H1 (cell line): ENCODE data around the gene MORC3. TPM values are rescaled to one million over a fixed set of nuclear protein-coding genes. Genes with fewer than 3 reads are reported as not detected.

Experiments
- CTCF ChIA-PET: fragments of 300-600 bp; sonication (Branson Sonifier 250); formaldehyde crosslinking; loops from one replicate; lab custom pipeline; 2021; ENCODE audit not compliant: partially characterized antibody; lab: Charles Lee
- POLR2A ChIA-PET: fragments of 300-600 bp; sonication (Branson Sonifier 250); formaldehyde crosslinking; loops from one replicate; lab custom pipeline; 2021; ENCODE audit warnings: inconsistent platforms; ENCODE audit not compliant: partially characterized antibody; lab: Charles Lee
- DNase-seq, 2 experiments: peaks; one replicate each; pipeline versions ENCODE4 v3.0.0 to v3.0.0-alpha.2; 2010 to 2022; ENCODE audit warnings: low spot score in 2 of 2, low read depth in 1 of 2, mixed read lengths in 1 of 2
- FAIRE-seq: peaks from 2 replicates; lab custom pipeline; 2011; peaks lifted over from hg19 to GRCh38; lab: Jason Lieb, UNC
- H2AFZ ChIP-seq: 2 replicates; pipeline ENCODE4 v1.8.1; 2012; ENCODE audit warnings: low read length, inconsistent platforms
- H2AK5ac ChIP-seq: 2 replicates; pipeline ENCODE4 v1.6.1; 2013; ENCODE audit warnings: low read depth, low read length
- H2BK120ac ChIP-seq: replicated peaks from 2 replicates; pipeline ENCODE3; 2013; ENCODE audit warnings: low read depth, low read length, inconsistent platforms
- H2BK12ac ChIP-seq: 2 replicates; pipeline ENCODE4 v1.6.1; 2013; ENCODE audit warnings: low read depth, low read length
- H2BK15ac ChIP-seq: 2 replicates; pipeline ENCODE4 v1.6.1; 2013; ENCODE audit warnings: low read length
- H2BK20ac ChIP-seq: 2 replicates; pipeline ENCODE4 v1.6.1; 2013; ENCODE audit warnings: low read length
- H2BK5ac ChIP-seq: 2 replicates; pipeline ENCODE4 v1.6.1; 2013; ENCODE audit warnings: low read depth, low read length
- H3K14ac ChIP-seq: 2 replicates; pipeline ENCODE4 v1.6.1; 2013; ENCODE audit warnings: inconsistent platforms; ENCODE audit not compliant: insufficient read length
- H3K18ac ChIP-seq: 2 replicates; pipeline ENCODE4 v1.6.1; 2013; ENCODE audit warnings: low read length; ENCODE audit errors: extremely low read depth
- H3K23ac ChIP-seq: 2 replicates; pipeline ENCODE4 v1.6.1; 2013; ENCODE audit warnings: inconsistent platforms; ENCODE audit not compliant: insufficient read length
- H3K23me2 ChIP-seq: 2 replicates; pipeline ENCODE4 v1.6.1; 2013; ENCODE audit warnings: low read depth, low read length
- H3K27ac ChIP-seq: 2 replicates; pipeline ENCODE4 v1.6.1; 2011; ENCODE audit warnings: low read depth, low read length, inconsistent platforms
- H3K27me3 ChIP-seq, 4 experiments: replicated peaks in 1 of 4; 1 replicate in 1 of 4; 2 replicates in 3 of 4; pipeline versions ENCODE4 v1.6.1 to v1.8.1; 2011 to 2013; ENCODE audit warnings: low read length in 3 of 4, mild to moderate bottlenecking in 3 of 4, inconsistent platforms in 2 of 4, mixed read lengths in 2 of 4, moderate library complexity in 1 of 4; ENCODE audit not compliant: control insufficient read depth in 3 of 4, insufficient read depth in 3 of 4; ENCODE audit errors: extremely low read depth in 1 of 4
- H3K36me3 ChIP-seq, 4 experiments: 2 replicates each; pipeline versions ENCODE4 v1.6.1 to v1.8.1; 2011 to 2013; ENCODE audit warnings: mild to moderate bottlenecking in 4 of 4, low read length in 3 of 4, moderate library complexity in 2 of 4, control low read depth in 1 of 4, inconsistent platforms in 1 of 4; ENCODE audit not compliant: insufficient read depth in 4 of 4, control insufficient read depth in 2 of 4
- H3K4ac ChIP-seq: replicated peaks from 2 replicates; pipeline ENCODE3; 2013; ENCODE audit warnings: low read length, low read depth, mixed read lengths, inconsistent platforms; ENCODE audit not compliant: insufficient read length
- H3K4me1 ChIP-seq, 4 experiments: replicated peaks in 1 of 4; 1 replicate in 1 of 4; 2 replicates in 3 of 4; pipeline versions ENCODE4 v1.6.1 to v1.8.1; 2011 to 2013; ENCODE audit warnings: low read length in 3 of 4, inconsistent platforms in 2 of 4, mixed read lengths in 1 of 4; ENCODE audit not compliant: insufficient read depth in 4 of 4, control insufficient read depth in 3 of 4
- H3K4me2 ChIP-seq, 2 experiments: 2 replicates each; pipeline versions ENCODE4 v1.6.1 to v1.8.1; 2011 to 2013; ENCODE audit warnings: low read depth in 2 of 2, low read length in 2 of 2, control low read depth in 1 of 2, inconsistent platforms in 1 of 2, mild to moderate bottlenecking in 1 of 2; ENCODE audit not compliant: insufficient read depth in 1 of 2
- H3K4me3 ChIP-seq, 4 experiments: fragments of 200-600, 300-600 bp in 1 of 4; sonication (generic), shearing (Covaris generic), sonication (Bioruptor Twin) in 1 of 4; 2 replicates each; pipeline versions ENCODE4 v1.5.1 to v1.8.1; 2011 to 2016; ENCODE audit warnings: low read length in 4 of 4, low read depth in 3 of 4, control low read depth in 2 of 4, inconsistent platforms in 2 of 4, mild to moderate bottlenecking in 2 of 4, mixed read lengths in 1 of 4, moderate library complexity in 1 of 4; ENCODE audit not compliant: insufficient read depth in 2 of 4; ENCODE audit errors: extremely low read depth in 1 of 4
- H3K56ac ChIP-seq: replicated peaks from 2 replicates; pipeline ENCODE3; 2013; ENCODE audit warnings: low read depth, mild to moderate bottlenecking, mixed read lengths, low read length, inconsistent platforms; ENCODE audit not compliant: insufficient read length
- H3K79me1 ChIP-seq: 2 replicates; pipeline ENCODE4 v1.6.1; 2013; ENCODE audit warnings: low read depth, low read length, control low read depth
- H3K79me2 ChIP-seq, 2 experiments: 2 replicates each; pipeline versions ENCODE4 v1.6.1 to v1.8.1; 2012 to 2013; ENCODE audit warnings: low read length in 2 of 2, mild to moderate bottlenecking in 2 of 2, inconsistent platforms in 1 of 2; ENCODE audit not compliant: insufficient read depth in 2 of 2, control insufficient read depth in 1 of 2
- H3K9ac ChIP-seq, 4 experiments: replicated peaks in 1 of 4; 1 replicate in 1 of 4; 2 replicates in 3 of 4; pipeline versions ENCODE4 v1.6.1 to v1.8.1; 2011 to 2013; ENCODE audit warnings: low read depth in 3 of 4, low read length in 3 of 4, control low read depth in 2 of 4, mild to moderate bottlenecking in 2 of 4, moderate library complexity in 2 of 4, inconsistent platforms in 1 of 4; ENCODE audit errors: extremely low read depth in 1 of 4
- H3K9me3 ChIP-seq, 2 experiments: 2 replicates each; pipeline versions ENCODE4 v1.6.1 to v1.8.1; 2012 to 2013; ENCODE audit warnings: mild to moderate bottlenecking in 2 of 2, moderate library complexity in 2 of 2, control low read depth in 1 of 2, inconsistent platforms in 1 of 2, low read depth in 1 of 2, low read length in 1 of 2, mixed read lengths in 1 of 2; ENCODE audit not compliant: insufficient read depth in 2 of 2
- H4K20me1 ChIP-seq, 2 experiments: replicated peaks in 1 of 2; 2 replicates each; pipeline versions ENCODE3 to v1.8.1; 2011 to 2013; ENCODE audit warnings: inconsistent platforms in 2 of 2, low read length in 2 of 2, mild to moderate bottlenecking in 1 of 2; ENCODE audit not compliant: insufficient read depth in 2 of 2, control insufficient read depth in 1 of 2
- H4K5ac ChIP-seq: 2 replicates; pipeline ENCODE4 v1.6.1; 2013; ENCODE audit warnings: low read length, low read depth, mixed read lengths, inconsistent platforms; ENCODE audit not compliant: insufficient read length
- H4K8ac ChIP-seq: 2 replicates; pipeline ENCODE4 v1.8.0; 2013; ENCODE audit warnings: mild to moderate bottlenecking, moderate library complexity, low read length, inconsistent platforms; ENCODE audit not compliant: insufficient read depth; ENCODE audit errors: extremely low read depth
- H4K91ac ChIP-seq: replicated peaks from 2 replicates; pipeline ENCODE3; 2013; ENCODE audit warnings: low read length, mixed read lengths, inconsistent platforms; ENCODE audit not compliant: insufficient read length
- ATF3 ChIP-seq: IDR thresholded peaks from 2 replicates; pipeline ENCODE4 v1.6.1; 2011; ENCODE audit warnings: low read depth, mild to moderate bottlenecking, low read length; ENCODE audit not compliant: insufficient read depth
- BACH1 ChIP-seq: IDR thresholded peaks from 2 replicates; pipeline ENCODE4 v1.6.1; 2012; ENCODE audit warnings: low read length, improper control_type of control experiment
- CTCF ChIP-seq, 3 experiments: IDR thresholded peaks; 1 replicate in 2 of 3; 2 replicates in 1 of 3; pipeline versions ENCODE4 v1.5.1 to v1.6.1; 2011; ENCODE audit warnings: low read length in 3 of 3, mild to moderate bottlenecking in 3 of 3, inconsistent platforms in 2 of 3, low read depth in 1 of 3, moderate library complexity in 1 of 3; ENCODE audit not compliant: insufficient read depth in 1 of 3; ENCODE audit errors: control extremely low read depth in 1 of 3
- EGR1 ChIP-seq: IDR thresholded peaks from 2 replicates; pipeline ENCODE4 v1.6.1; 2011; ENCODE audit warnings: low read depth, low read length, borderline replicate concordance
- NRF1 ChIP-seq: IDR thresholded peaks from 2 replicates; pipeline ENCODE4 v1.6.1; 2011; ENCODE audit warnings: mild to moderate bottlenecking, low read depth, low read length, improper control_type of control experiment
- POLR2A ChIP-seq, 2 experiments: IDR thresholded peaks; 1 replicate in 1 of 2; 2 replicates in 1 of 2; pipeline ENCODE4 v1.6.1; 2011; ENCODE audit warnings: low read depth in 2 of 2, low read length in 2 of 2, mild to moderate bottlenecking in 2 of 2; ENCODE audit errors: control extremely low read depth in 1 of 2
- POLR2AphosphoS5 ChIP-seq: IDR thresholded peaks from 2 replicates; pipeline ENCODE4 v1.6.1; 2011; ENCODE audit warnings: low read depth, low read length
- SIN3A ChIP-seq, 2 experiments: IDR thresholded peaks in 1 of 2; conservative IDR thresholded peaks in 1 of 2; 2 replicates each; pipeline ENCODE4 v1.6.1; 2011 to 2012; ENCODE audit warnings: low read length in 2 of 2, improper control_type of control experiment in 1 of 2, low read depth in 1 of 2, mild to moderate bottlenecking in 1 of 2
- SIRT6 ChIP-seq: IDR thresholded peaks from one replicate; pipeline ENCODE4 v1.7.1; 2012; ENCODE audit warnings: low read length, inconsistent platforms
- SP1 ChIP-seq: IDR thresholded peaks from 2 replicates; pipeline ENCODE4 v1.6.1; 2011; ENCODE audit warnings: low read depth, low read length
- TAF7 ChIP-seq: optimal IDR thresholded peaks from 2 replicates; pipeline ENCODE3; 2011; ENCODE audit warnings: low read depth, mild to moderate bottlenecking, inconsistent platforms, low read length, moderate library complexity, borderline replicate concordance
- WGBS, 2 experiments: shearing (Covaris generic) in 1 of 2; methylation state at CpG; one replicate each; pipeline versions ENCODE4 v1.1.6 to v1.1.7; 2013 to 2015; ENCODE audit warnings: low lambda C conversion rate in 2 of 2, mixed read lengths in 2 of 2, inconsistent platforms in 1 of 2, low coverage in 1 of 2, missing lambda C conversion rate in 1 of 2; ENCODE audit not compliant: insufficient replicate concordance in 2 of 2, insufficient coverage in 1 of 2, insufficient read length in 1 of 2; ENCODE audit errors: extremely low coverage in 1 of 2, missing lambda C conversion rate in 1 of 2; 5-methylcytosine and 5-hydroxymethylcytosine counted together
- polyA plus RNA-seq, 7 experiments: library from polyadenylated mRNA; depleted of rRNA in 3 of 7; stranded (reverse) in 5 of 7; unstranded in 2 of 7; fragments of >200 nt in 5 of 7; fragments of 200-250 nt in 2 of 7; gene quantifications; 1 replicate in 5 of 7; 2 replicates in 1 of 7; 4 replicates in 1 of 7; pipeline versions ENCODE4 v1.2.1 to v1.2.3, GENCODE V29; 2011 to 2013; ENCODE audit warnings: missing spikeins in 2 of 7, mixed read lengths in 2 of 7
- total RNA-seq: library from RNA; stranded (reverse); fragmentation: NEBNext Ultra II Directional; extraction: Animal tissue kit (Norgen Biotek cat#: 25700); gene quantifications from 2 replicates; pipeline ENCODE4 v1.2.1, GENCODE V29; 2021

The MORC3 gene
- total and polyA plus RNA-seq, 2 of the 8 experiments (the other 6 are each of a cell fraction or from before 2014, with no cell fraction given): 5.0 to 20.4 TPM

GRCh38 chr21:36297938-36298572, 21.9 kb upstream of the MORC3 start:
- no peak overlapping the region for H3K14ac ChIP-seq
- H3K9me3 ChIP-seq: no peaks in the 10 kb centered on the region
- no peak overlapping the region for H2BK5ac ChIP-seq
- no peak overlapping the region for H4K5ac ChIP-seq
- no peak overlapping the region for H2BK15ac ChIP-seq
- H2AFZ ChIP-seq: no peak overlapping the region
- H4K8ac ChIP-seq: no peak overlapping the region; the same call in 1 of the 2 replicates
- 72% methylated on average over 10 of the region's 10 CpGs; no CpG with 5 or more reads in 1 of the 2 experiments for WGBS, 2 experiments
- no peak overlapping the region for H2BK20ac ChIP-seq
- no peak overlapping the region for H3K23ac ChIP-seq
- no peak overlapping the region for H3K4me2 ChIP-seq
- no peak overlapping the region for H3K9ac ChIP-seq
- H3K27ac ChIP-seq: no peak overlapping the region
- POLR2A ChIA-PET: interaction anchor here (1.6 kb wide), 1 partner anchor 22 kb away, joined by 10 read pairs; the partner anchor contains the start of gene MORC3
- H3K4ac ChIP-seq: no peak overlapping the region
- H2BK120ac ChIP-seq: no peak overlapping the region
- H3K56ac ChIP-seq: no peak overlapping the region
- H3K18ac ChIP-seq: no peak overlapping the region
- no peak for DNase-seq
- H2AK5ac ChIP-seq: no peak overlapping the region
- no peak overlapping the region for H2BK12ac ChIP-seq
- CTCF ChIA-PET: interaction anchor here (0.6 to 0.9 kb wide), 2 partner anchors 11 to 33 kb away, joined by 3 read pairs; no protein-coding TSS in a partner anchor
- no peak overlapping the region for H4K91ac ChIP-seq
- peaks cover 0 to 3% (median 0%) of the 10 kb centered on the region in 4 experiments; a peak in 1 of 8 replicates for H3K36me3 ChIP-seq
- H3K79me2 ChIP-seq: no peaks in the 10 kb centered on the region
- FAIRE-seq: no peak
- no peaks in the 10 kb centered on the region for H3K79me1 ChIP-seq
- no peaks in the 10 kb centered on the region for H4K20me1 ChIP-seq
- no peaks in the 10 kb centered on the region for H3K4me1 ChIP-seq
- H3K27me3 ChIP-seq: no peaks in the 10 kb centered on the region
- H3K4me3 ChIP-seq: no peak overlapping the region
- H3K23me2 ChIP-seq: no peaks in the 10 kb centered on the region
- TF ChIP-seq SIN3A (conservative IDR thresholded peaks at IDR 0.05 in 1 of 2, IDR thresholded peaks at IDR 0.05 in 1 of 2; ENCODE audit: low read depth in 1 of 2, low read length in 2 of 2): no peak
- no peak for TF ChIP-seq SIRT6
- no peak for TF ChIP-seq SP1
- TF ChIP-seq ATF3: no peak
- no peak for TF ChIP-seq NRF1
- TF ChIP-seq EGR1: no peak
- no peak for TF ChIP-seq POLR2A (IDR thresholded peaks at IDR 0.05; ENCODE audit: control extremely low read depth in 1 of 2, low read depth in 2 of 2, low read length in 2 of 2)
- TF ChIP-seq POLR2AphosphoS5: no peak
- no peak for TF ChIP-seq TAF7
- TF ChIP-seq BACH1: no peak
- no peak for TF ChIP-seq CTCF (IDR thresholded peaks at IDR 0.05; ENCODE audit: control extremely low read depth in 1 of 3, insufficient read depth in 1 of 3, low read depth in 1 of 3, low read length in 3 of 3)
